DMS153 treated with DMSO at 0.1 percent for 48 hours (cell line): ENCODE results near the gene COL5A1.

Source experiments
- DNase-seq: peaks from one replicate; lab custom pipeline; 2025; ENCODE audit not compliant: unreplicated experiment; lab: John Stamatoyannopoulos, UW

The COL5A1 gene

GRCh38 chr9:134868751-134869553 lies 227.3 kb downstream of the COL5A1 start:
- no peak for DNase-seq

- DNase-seq: no peak
Observed at GRCh38 chr9:134869554-134870300, 228.1 kb downstream of the COL5A1 start.

- DNase-seq: no peak
Observed at GRCh38 chr9:134870301-134870694, 228.7 kb downstream of the COL5A1 start.

DNA sequence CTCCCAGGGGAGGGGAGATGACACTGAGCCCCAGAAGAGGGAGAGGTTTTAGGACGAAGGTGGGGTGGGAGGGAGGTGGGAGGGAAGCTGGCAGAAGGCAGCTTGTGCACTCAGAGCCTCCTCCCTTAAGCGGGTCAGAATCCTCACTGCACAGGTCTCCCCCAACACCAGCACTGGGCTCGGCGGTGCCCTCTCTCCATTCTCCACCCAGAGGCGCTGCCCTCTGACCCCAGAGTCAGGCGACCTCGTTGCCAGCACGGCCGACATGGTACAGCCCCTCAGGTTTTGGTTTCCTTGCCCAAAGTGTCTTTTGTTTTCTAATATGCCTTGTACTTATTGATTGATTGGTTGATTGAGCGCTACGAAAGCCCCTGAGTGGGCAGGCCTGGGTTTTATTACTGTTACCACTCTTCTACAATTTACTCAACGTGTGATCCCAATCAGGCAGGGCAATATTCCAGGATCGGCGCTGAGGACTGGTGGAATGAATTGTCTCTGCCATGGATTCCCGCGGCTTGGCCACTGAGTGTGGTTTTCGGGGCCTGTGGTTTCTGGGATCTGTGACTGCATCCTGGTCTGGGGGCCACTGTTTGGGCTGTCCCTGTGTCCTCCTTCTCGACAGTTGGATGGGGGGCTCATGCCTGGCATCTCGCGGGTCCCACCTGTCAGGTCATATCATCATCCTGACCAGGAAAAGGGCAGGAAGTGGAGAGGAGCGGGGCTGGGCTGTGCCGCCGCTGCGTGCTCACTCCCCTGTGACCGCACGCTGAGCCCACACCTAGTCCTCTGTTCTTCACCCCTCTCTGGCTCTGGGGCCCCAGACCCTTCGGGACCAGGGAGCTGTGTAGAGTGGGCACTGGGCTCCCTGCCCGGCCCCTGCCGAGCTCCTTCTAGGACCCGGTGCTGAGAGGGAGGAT lies 229.4 kb downstream of the COL5A1 start:
- DNase-seq: no peak

GRCh38 chr9:134871697-134872340 lies 230.2 kb downstream of the COL5A1 start:
- no peak for DNase-seq

GRCh38 chr9:134872482-134873231 lies 231.1 kb downstream of the COL5A1 start:
- DNase-seq: no peak

- no peak for DNase-seq
Observed at GRCh38 chr9:134875371-134875770, 233.8 kb downstream of the COL5A1 start.

GRCh38 chr9:134877541-134877940 lies 235.9 kb downstream of the COL5A1 start:
- no peak for DNase-seq

DNA sequence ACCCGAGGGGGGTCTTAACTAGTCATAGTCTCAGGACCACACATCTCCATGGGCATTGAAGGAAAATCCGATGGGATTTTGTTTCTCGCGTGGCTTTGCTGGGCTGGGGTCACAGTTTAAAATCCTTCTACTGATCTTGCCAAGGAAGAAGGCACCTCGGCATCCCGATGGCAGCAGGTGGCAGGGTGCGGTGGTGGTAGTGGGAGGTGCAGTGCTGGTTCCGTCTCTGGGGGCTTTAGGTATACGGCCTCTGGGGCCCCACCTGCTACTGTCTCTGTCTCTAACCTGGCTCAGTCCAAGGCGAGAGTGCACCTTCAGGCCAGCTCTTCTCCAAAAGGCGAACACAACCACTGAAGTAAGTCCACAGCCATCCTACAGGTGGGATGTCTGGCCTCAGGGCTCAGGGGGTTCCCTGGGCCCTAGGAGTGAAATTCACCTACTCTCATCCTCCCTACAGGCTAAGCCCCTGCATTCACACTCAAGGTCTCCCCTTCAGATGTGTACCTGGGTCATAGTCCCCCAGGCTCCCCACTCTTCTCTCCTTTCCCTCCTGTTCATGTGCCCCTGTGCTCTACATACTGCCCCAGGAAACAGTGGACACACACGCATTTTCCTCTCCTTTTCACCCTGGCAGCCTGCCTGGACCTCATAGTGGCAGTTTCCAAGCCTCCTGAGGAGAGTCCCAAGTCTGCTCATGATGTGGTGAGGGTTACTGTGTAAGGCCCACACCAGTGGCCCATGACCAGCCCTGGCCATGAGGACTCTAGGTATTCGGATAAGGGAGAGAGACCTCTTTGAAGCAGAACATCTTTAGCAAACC lies 238.3 kb downstream of the COL5A1 start:
- DNase-seq: no peak

GRCh38 chr9:134880484-134881312 lies 239.1 kb downstream of the COL5A1 start, which contains the start of gene FCN2:
FCN2 (plus strand) TSS chr9:134880810; CDS start chr9:134880822, 12 bp downstream.
- DNase-seq: no peak

DNA sequence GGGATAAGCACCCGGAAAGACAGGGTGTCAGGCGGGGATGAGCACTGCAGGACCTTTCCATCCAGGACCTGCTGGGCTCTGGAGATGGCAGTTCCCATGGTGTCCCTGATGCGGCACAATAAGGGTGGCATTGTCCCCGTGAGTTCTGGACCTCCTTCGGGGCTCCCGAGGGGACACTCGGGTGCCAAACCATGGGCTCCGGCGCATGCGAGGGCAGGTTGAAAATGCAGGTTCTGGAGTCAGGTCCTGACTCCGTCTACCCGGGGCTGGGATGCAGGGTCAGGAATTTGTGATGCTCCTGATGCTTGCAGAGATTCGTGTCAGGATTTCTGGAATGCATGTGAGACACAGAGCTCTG lies 239.7 kb downstream of the COL5A1 start:
- DNase-seq: no peak

GRCh38 chr9:134882204-134882785 lies 240.7 kb downstream of the COL5A1 start:
- DNase-seq: no peak

DNA sequence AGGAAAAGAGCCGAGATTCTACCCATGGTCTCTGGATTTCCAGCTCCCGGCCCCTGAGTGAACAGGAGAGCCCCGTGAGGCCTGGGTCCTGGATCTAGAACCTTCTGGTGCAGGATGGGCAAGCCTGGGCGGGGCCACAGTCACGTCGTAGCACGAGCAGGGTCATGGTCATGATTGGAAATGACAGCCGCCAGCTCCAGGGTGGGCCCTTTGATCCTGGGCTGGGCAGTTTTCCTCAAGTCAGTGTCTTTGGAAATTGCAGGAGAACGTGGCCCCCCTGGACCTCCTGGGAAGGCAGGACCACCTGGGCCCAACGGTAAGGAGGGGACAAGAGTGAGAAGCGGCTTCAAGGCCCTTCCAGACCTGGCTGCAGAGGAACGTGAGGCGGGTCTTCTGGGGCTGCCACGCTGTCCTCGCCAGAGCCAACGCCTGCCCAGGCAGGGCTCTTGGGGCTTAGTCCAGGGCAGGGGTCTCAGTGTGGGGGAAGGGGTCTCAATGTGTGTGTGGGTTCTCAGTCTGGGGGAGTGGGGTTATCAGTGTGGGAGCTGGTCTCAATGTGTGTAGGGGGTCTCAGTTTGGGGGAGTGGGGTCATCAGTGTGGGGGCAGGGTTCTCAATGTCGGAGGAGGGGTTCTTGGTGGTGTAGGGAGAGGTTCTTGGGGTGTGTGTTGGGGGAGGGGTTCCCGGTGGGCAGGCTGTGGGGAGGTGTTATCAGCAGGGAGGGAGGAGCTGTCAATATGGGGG lies 241.6 kb downstream of the COL5A1 start:
- no peak for DNase-seq

- no peak for DNase-seq
Observed at GRCh38 chr9:134884492-134884891, 242.9 kb downstream of the COL5A1 start.

- DNase-seq: no peak
Observed at GRCh38 chr9:134885001-134885678, 243.5 kb downstream of the COL5A1 start.

DNA sequence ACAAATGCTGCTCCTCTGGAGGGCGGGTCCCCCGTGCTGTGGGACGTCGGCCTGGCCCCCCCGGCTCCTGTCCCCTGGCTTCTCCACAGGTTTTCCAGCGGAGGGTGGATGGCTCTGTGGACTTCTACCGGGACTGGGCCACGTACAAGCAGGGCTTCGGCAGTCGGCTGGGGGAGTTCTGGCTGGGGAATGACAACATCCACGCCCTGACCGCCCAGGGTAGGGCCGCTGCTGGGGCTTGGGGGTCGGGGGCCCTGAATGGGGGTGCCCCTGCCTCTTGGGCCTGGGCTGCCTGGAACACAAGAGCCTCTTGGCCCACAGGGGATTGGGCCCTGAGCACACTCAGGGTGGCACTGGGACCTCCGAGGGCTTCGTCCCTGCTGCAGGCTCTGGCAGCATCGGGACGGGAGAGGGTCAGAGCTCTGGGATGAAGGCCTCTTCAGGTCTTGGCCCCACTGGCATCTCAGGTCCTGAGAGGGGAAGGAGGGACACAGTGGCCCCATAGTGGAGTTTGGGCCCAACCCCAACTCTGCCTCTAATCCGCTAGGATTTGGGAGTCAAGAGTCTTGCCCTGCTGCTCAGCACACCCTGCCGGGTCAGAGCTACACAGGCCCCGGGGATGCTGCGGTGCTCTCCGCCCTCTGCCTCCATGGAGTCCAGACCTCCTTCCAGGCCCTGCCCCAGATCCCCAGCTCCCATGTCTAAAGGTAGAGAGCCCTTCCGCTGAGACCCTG lies 244.2 kb downstream of the COL5A1 start:
- DNase-seq: no peak
